SK-N-SH (cell line): ENCODE measurements around the gene TBRG1. TPM values are rescaled to one million over a fixed set of nuclear protein-coding genes. Genes with fewer than 3 reads are reported as not detected.

ENCODE experiments used
- CTCF ChIA-PET: fragments of 300-600, 350-600 bp; formaldehyde crosslinking; extraction: SDS; loops from one replicate; lab custom pipeline; 2021; lab: Yijun Ruan, JAX
- POLR2A ChIA-PET: fragments of 350-600 bp; sonication (Branson Sonifier 250); formaldehyde crosslinking; extraction: SDS; loops from one replicate; lab custom pipeline; 2020; ENCODE audit warnings: antibody characterized with exemption, inconsistent platforms; lab: Yijun Ruan, JAX
- DNase-seq: peaks from one replicate; pipeline ENCODE4 v3.0.0; 2012
- H2AFZ ChIP-seq: fragments of 200-600 bp; sonication (generic); 2 replicates; pipeline ENCODE4 v1.8.1; 2016; ENCODE audit warnings: antibody characterized with exemption, mild to moderate bottlenecking, low read depth
- H3F3A ChIP-seq: fragments of 200-600 bp; sonication (generic); replicated peaks from 2 replicates; pipeline ENCODE3; 2016; ENCODE audit warnings: antibody characterized with exemption, mild to moderate bottlenecking; ENCODE audit not compliant: insufficient read depth
- H3K27ac ChIP-seq, 2 experiments: fragments of 200-500 bp in 1 of 2; fragments of 200-600 bp in 1 of 2; sonication (Bioruptor generic) in 1 of 2; sonication (generic), shearing (Covaris generic) in 1 of 2; 2 replicates each; pipeline versions ENCODE4 v1.5.1 to v1.6.1; 2014 to 2016; ENCODE audit warnings: low read depth in 2 of 2, inconsistent platforms in 1 of 2, low read length in 1 of 2, mild to moderate bottlenecking in 1 of 2, mixed read lengths in 1 of 2
- H3K27me3 ChIP-seq: fragments of 200-600 bp; sonication (generic), shearing (Covaris generic); 2 replicates; pipeline ENCODE4 v1.6.1; 2016; ENCODE audit warnings: mixed run types; ENCODE audit not compliant: insufficient read depth
- H3K36me3 ChIP-seq, 2 experiments: fragments of 200-500 bp in 1 of 2; fragments of 200-600 bp in 1 of 2; sonication (Bioruptor generic) in 1 of 2; sonication (generic) in 1 of 2; replicated peaks in 1 of 2; 2 replicates each; pipeline versions ENCODE3 to v1.5.1; 2014 to 2016; ENCODE audit warnings: low read length in 1 of 2, mild to moderate bottlenecking in 1 of 2; ENCODE audit not compliant: insufficient read depth in 2 of 2, control insufficient read depth in 1 of 2
- H3K4me1 ChIP-seq, 2 experiments: fragments of 200-500 bp in 1 of 2; fragments of 200-600 bp in 1 of 2; sonication (Bioruptor generic) in 1 of 2; sonication (generic), shearing (Covaris generic) in 1 of 2; 2 replicates each; pipeline versions ENCODE4 v1.5.1 to v1.6.1; 2014 to 2016; ENCODE audit warnings: low read depth in 1 of 2, low read length in 1 of 2, mixed run types in 1 of 2; ENCODE audit not compliant: insufficient read depth in 2 of 2, control insufficient read depth in 1 of 2
- H3K4me2 ChIP-seq: fragments of 200-600 bp; sonication (generic), shearing (Covaris generic); 2 replicates; pipeline ENCODE4 v1.6.1; 2017; ENCODE audit warnings: mixed run types
- H3K4me3 ChIP-seq, 2 experiments: fragments of 200-500 bp in 1 of 2; fragments of 200-600 bp in 1 of 2; sonication (Bioruptor generic) in 1 of 2; sonication (generic), shearing (Covaris generic) in 1 of 2; 2 replicates each; pipeline versions ENCODE4 v1.5.1 to v1.8.1; 2014 to 2016; ENCODE audit warnings: low read depth in 2 of 2, inconsistent platforms in 1 of 2, low read length in 1 of 2, mild to moderate bottlenecking in 1 of 2, mixed read lengths in 1 of 2, moderate library complexity in 1 of 2
- H3K79me2 ChIP-seq: fragments of 200-600 bp; sonication (generic); 2 replicates; pipeline ENCODE4 v1.8.1; 2017; ENCODE audit warnings: mild to moderate bottlenecking; ENCODE audit not compliant: insufficient read depth
- H3K9ac ChIP-seq: fragments of 200-600 bp; sonication (generic); 2 replicates; pipeline ENCODE4 v1.6.1; 2017; ENCODE audit warnings: mixed run types
- H3K9me2 ChIP-seq: fragments of 200-600 bp; sonication (generic); 2 replicates; pipeline ENCODE4 v1.6.1; 2017; ENCODE audit warnings: mixed run types
- H3K9me3 ChIP-seq: fragments of 200-600 bp; sonication (generic); 2 replicates; pipeline ENCODE4 v1.6.1; 2017; ENCODE audit warnings: mixed run types, mild to moderate bottlenecking, moderate library complexity
- H4K20me1 ChIP-seq: fragments of 200-600 bp; sonication (generic); 2 replicates; pipeline ENCODE4 v1.6.1; 2017; ENCODE audit warnings: mild to moderate bottlenecking, mixed run types; ENCODE audit not compliant: insufficient read depth
- ELF1 ChIP-seq: IDR thresholded peaks from 2 replicates; pipeline ENCODE4 v1.4.0; 2012
- EZH2phosphoT487 ChIP-seq: fragments of 200-600 bp; sonication (generic); IDR thresholded peaks from 2 replicates; pipeline ENCODE4 v1.6.1; 2017; ENCODE audit warnings: low read depth, mixed run types, mild to moderate bottlenecking, antibody characterized with exemption, moderate library complexity, borderline replicate concordance
- FOXM1 ChIP-seq: IDR thresholded peaks from 2 replicates; pipeline ENCODE4 v1.4.0; 2012; ENCODE audit warnings: low read depth, mild to moderate bottlenecking
- GABPA ChIP-seq: IDR thresholded peaks from 2 replicates; pipeline ENCODE4 v1.4.0; 2012; ENCODE audit warnings: low read depth, mild to moderate bottlenecking
- JUND ChIP-seq: IDR thresholded peaks from 2 replicates; pipeline ENCODE4 v1.4.0; 2012
- MEF2A ChIP-seq: IDR thresholded peaks from 2 replicates; pipeline ENCODE4 v1.4.0; 2012; ENCODE audit warnings: low read depth, borderline replicate concordance
- MXI1 ChIP-seq: IDR thresholded peaks from 2 replicates; pipeline ENCODE4 v1.6.1; 2012; ENCODE audit warnings: mild to moderate bottlenecking, low read depth, low read length, improper control_type of control experiment
- NFIC ChIP-seq: IDR thresholded peaks from 2 replicates; pipeline ENCODE4 v1.4.0; 2012; ENCODE audit warnings: borderline replicate concordance
- NRF1 ChIP-seq: IDR thresholded peaks from 2 replicates; pipeline ENCODE4 v1.6.1; 2012; ENCODE audit warnings: low read depth, mild to moderate bottlenecking, low read length
- POLR2AphosphoS5 ChIP-seq: IDR thresholded peaks from 2 replicates; pipeline ENCODE4 v1.6.1; 2012; ENCODE audit warnings: low read depth, low read length
- RCOR1 ChIP-seq: fragments of 150-350 bp; IDR thresholded peaks from 2 replicates; pipeline ENCODE4 v1.6.1; 2017; ENCODE audit warnings: antibody characterized with exemption, low read length
- REST ChIP-seq: IDR thresholded peaks from 2 replicates; pipeline ENCODE4 v1.6.1; 2012; ENCODE audit warnings: mild to moderate bottlenecking, low read depth, low read length, moderate library complexity
- SIN3A ChIP-seq: IDR thresholded peaks from 2 replicates; pipeline ENCODE4 v1.6.1; 2012; ENCODE audit warnings: low read depth, mild to moderate bottlenecking, low read length, moderate library complexity, borderline replicate concordance
- TAF1 ChIP-seq: IDR thresholded peaks from 2 replicates; pipeline ENCODE4 v1.6.1; 2012; ENCODE audit warnings: low read depth, mild to moderate bottlenecking, low read length, moderate library complexity, borderline replicate concordance
- TCF12 ChIP-seq: IDR thresholded peaks from 2 replicates; pipeline ENCODE4 v1.4.0; 2012
- TEAD4 ChIP-seq: IDR thresholded peaks from 2 replicates; pipeline ENCODE4 v1.4.0; 2012; ENCODE audit warnings: mild to moderate bottlenecking, borderline replicate concordance; ENCODE audit not compliant: insufficient read depth
- YY1 ChIP-seq: IDR thresholded peaks from 2 replicates; pipeline ENCODE4 v1.4.0; 2012; ENCODE audit warnings: low read depth, mild to moderate bottlenecking
- ZBTB33 ChIP-seq: IDR thresholded peaks from 2 replicates; pipeline ENCODE4 v1.4.0; 2012; ENCODE audit warnings: low read depth, borderline replicate concordance
- WGBS: methylation state at CpG from one replicate; pipeline ENCODE4 v1.1.6; 2017; ENCODE audit warnings: low lambda C conversion rate; 5-methylcytosine and 5-hydroxymethylcytosine counted together
- polyA plus RNA-seq, 3 experiments: library from polyadenylated mRNA; depleted of rRNA; stranded (reverse); fragments of >200 nt; gene quantifications; 2 replicates each; pipeline ENCODE4 v1.2.3, GENCODE V29; 2012
- TF ChIP-seq, protein P1 (sequence below): IDR thresholded peaks from 2 replicates; pipeline ENCODE4; 2012
- TF ChIP-seq, protein P2 (sequence below): fragments of 150-350 bp; IDR thresholded peaks from 2 replicates; pipeline ENCODE4 v1.6.1; 2016; ENCODE audit warnings: mild to moderate bottlenecking, low read depth, low read length

Gene TBRG1
- polyA plus RNA-seq, 1 of the 3 experiments (the other 2 are of a cell fraction) = 22.0 TPM

DNA sequence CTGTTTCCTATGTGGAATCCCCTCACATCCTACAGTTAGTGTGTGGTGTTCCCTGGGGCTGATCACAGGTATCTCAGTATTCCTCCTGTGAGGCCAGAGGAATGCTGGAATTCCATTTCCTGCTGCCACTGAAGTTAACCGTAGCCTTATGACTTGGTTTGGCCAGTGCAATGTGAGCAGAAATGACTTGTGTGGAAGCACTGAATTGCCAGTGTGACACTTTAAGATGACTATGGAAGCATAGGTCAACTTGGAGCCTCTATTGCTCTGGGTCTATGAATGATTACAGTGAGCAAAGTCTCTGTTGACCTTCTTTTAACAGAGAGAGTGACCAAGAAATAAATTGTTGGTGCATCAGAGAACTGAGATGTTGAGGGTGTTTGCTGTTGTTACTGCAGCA, 16.5 kb downstream of the TBRG1 start:
- Histone ChIP-seq H3K9me2 (no peaks in the 10 kb centered on the region), H4K20me1 (no peaks in the 10 kb centered on the region), H3K9ac (no peak overlapping the region), H3K4me1 (0 out of 4 replicates have a peak, but pooled peaks cover 0 to 7% of the 10 kb centered on the region in 2 experiments), H3K9me3 (no peaks in the 10 kb centered on the region), H3K4me2 (no peak overlapping the region), H3K4me3 (no peak overlapping the region), H3K36me3 (peaks cover 20 to 53% of the 10 kb centered on the region in 2 experiments), H3F3A (peaks cover 19% of the 10 kb centered on the region), H3K27ac (no peak overlapping the region), H3K79me2 (no peaks in the 10 kb centered on the region), H3K27me3 (no peaks in the 10 kb centered on the region), H2AFZ (no peak overlapping the region)
- WGBS = 91% methylated on average over 1 of the region's 1 CpG
- TF ChIP-seq MXI1 (no peak), ELF1 (no peak), ZBTB33 (no peak), TAF1 (no peak), MEF2A (no peak), NFIC (no peak), GABPA (no peak), FOXM1 (no peak), RCOR1 (no peak), TEAD4 (no peak), SIN3A (no peak), EZH2phosphoT487 (no peak)
- TF ChIP-seq, protein P1, sequence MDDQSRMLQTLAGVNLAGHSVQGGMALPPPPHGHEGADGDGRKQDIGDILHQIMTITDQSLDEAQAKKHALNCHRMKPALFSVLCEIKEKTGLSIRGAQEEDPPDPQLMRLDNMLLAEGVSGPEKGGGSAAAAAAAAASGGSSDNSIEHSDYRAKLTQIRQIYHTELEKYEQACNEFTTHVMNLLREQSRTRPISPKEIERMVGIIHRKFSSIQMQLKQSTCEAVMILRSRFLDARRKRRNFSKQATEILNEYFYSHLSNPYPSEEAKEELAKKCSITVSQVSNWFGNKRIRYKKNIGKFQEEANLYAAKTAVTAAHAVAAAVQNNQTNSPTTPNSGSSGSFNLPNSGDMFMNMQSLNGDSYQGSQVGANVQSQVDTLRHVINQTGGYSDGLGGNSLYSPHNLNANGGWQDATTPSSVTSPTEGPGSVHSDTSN = no peak
- TF ChIP-seq, protein P2, sequence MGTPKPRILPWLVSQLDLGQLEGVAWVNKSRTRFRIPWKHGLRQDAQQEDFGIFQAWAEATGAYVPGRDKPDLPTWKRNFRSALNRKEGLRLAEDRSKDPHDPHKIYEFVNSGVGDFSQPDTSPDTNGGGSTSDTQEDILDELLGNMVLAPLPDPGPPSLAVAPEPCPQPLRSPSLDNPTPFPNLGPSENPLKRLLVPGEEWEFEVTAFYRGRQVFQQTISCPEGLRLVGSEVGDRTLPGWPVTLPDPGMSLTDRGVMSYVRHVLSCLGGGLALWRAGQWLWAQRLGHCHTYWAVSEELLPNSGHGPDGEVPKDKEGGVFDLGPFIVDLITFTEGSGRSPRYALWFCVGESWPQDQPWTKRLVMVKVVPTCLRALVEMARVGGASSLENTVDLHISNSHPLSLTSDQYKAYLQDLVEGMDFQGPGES = no peak
- no peak for DNase-seq
- CTCF ChIA-PET = interaction anchor here (1.3 to 6.7 kb wide), 7 partner anchors 9 to 227 kb away, joined by 3 to 40 read pairs (median 5); partner anchors contain the start of gene ESAM
- POLR2A ChIA-PET = no interaction called here

GRCh38 chr11:124640666-124641065, 18.0 kb downstream of the TBRG1 start:
- CTCF ChIA-PET = interaction anchor here (0.9 to 6.7 kb wide), 8 partner anchors 21 to 235 kb away, joined by 3 to 40 read pairs (median 6); partner anchors contain the start of gene ESAM
- no peaks in the 10 kb centered on the region for H4K20me1 ChIP-seq
- no peaks in the 10 kb centered on the region for H3K9me3 ChIP-seq
- H3F3A ChIP-seq = peaks cover 24% of the 10 kb centered on the region
- H3K4me2 ChIP-seq = no peak overlapping the region
- no peaks in the 10 kb centered on the region for H3K27me3 ChIP-seq
- H3K4me1 ChIP-seq = peaks cover 3 to 7% of the 10 kb centered on the region in 2 experiments; a peak in 1 of 4 replicates
- no peak for DNase-seq
- no peaks in the 10 kb centered on the region for H3K9me2 ChIP-seq
- WGBS = 100% methylated on average over 5 of the region's 5 CpGs
- no peak overlapping the region for H2AFZ ChIP-seq
- H3K9ac ChIP-seq = no peak overlapping the region
- H3K4me3 ChIP-seq = no peak overlapping the region
- peaks cover 12 to 39% of the 10 kb centered on the region in 2 experiments for H3K36me3 ChIP-seq
- no peaks in the 10 kb centered on the region for H3K79me2 ChIP-seq
- POLR2A ChIA-PET = no interaction called here
- H3K27ac ChIP-seq = no peak overlapping the region
- TF ChIP-seq ELF1 = no peak
- no peak for TF ChIP-seq NFIC
- no peak for TF ChIP-seq NRF1
- no peak for TF ChIP-seq REST
- no peak for TF ChIP-seq YY1
- no peak for TF ChIP-seq JUND
- TF ChIP-seq GABPA = no peak
- TF ChIP-seq POLR2AphosphoS5 = no peak
- no peak for TF ChIP-seq TCF12
- TF ChIP-seq SIN3A = no peak
- TF ChIP-seq, protein P1 = no peak
- TF ChIP-seq MEF2A = no peak
- no peak for TF ChIP-seq FOXM1
